ENCODE results near the gene ATP10B.

DNA sequence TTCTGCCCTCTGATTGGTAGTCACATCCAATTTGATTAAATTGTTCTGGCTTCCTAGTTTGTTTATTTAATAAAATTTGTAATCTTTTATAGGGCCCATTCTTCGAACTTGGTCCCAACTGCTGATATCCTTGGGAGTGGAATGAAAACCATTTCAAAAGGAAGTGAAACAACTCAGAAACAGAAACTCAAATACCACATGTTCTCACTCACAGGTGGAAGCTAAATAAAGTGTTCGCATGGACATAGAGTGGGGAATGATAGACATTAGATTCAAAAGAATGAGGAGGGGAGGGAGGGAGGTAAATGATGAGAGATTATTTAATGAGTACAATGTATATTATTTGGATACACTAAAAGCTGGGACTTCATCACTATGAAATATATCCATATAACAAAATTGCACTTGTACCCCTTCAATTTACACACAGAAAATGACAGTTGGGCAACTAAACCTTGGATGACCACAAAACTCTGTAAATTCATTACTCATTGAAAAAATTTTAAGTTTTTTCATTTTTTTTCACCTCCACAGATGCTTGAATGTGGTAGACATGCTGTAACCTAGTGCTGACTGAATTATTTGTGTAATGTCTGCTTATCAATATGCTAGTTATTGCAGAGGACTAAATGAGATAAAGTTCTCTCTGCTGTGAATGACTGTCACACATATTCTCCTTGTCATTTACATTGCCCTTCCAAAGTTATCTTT is 16.0 kb downstream of the ATP10B start:
- TF ChIP-seq EZH2 (IDR thresholded peaks at IDR 0.05; ENCODE audit: borderline replicate concordance, low read depth, low read length, severe bottlenecking), result no peak
- TF ChIP-seq, protein P1, sequence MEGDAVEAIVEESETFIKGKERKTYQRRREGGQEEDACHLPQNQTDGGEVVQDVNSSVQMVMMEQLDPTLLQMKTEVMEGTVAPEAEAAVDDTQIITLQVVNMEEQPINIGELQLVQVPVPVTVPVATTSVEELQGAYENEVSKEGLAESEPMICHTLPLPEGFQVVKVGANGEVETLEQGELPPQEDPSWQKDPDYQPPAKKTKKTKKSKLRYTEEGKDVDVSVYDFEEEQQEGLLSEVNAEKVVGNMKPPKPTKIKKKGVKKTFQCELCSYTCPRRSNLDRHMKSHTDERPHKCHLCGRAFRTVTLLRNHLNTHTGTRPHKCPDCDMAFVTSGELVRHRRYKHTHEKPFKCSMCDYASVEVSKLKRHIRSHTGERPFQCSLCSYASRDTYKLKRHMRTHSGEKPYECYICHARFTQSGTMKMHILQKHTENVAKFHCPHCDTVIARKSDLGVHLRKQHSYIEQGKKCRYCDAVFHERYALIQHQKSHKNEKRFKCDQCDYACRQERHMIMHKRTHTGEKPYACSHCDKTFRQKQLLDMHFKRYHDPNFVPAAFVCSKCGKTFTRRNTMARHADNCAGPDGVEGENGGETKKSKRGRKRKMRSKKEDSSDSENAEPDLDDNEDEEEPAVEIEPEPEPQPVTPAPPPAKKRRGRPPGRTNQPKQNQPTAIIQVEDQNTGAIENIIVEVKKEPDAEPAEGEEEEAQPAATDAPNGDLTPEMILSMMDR (IDR thresholded peaks at IDR 0.05; ENCODE audit: borderline replicate concordance, extremely low read depth, low read length, poor library complexity, severe bottlenecking), result no peak

Data from DND-41 (cell line).